PFSK-1 (cell line): Measurements from ENCODE around the gene FBXO38. TPM values are rescaled to one million over a fixed set of nuclear protein-coding genes. Genes with fewer than 3 reads are reported as not detected.

ENCODE experiments used
- FOXP2 ChIP-seq: optimal IDR thresholded peaks from 2 replicates; pipeline ENCODE3; 2011; ENCODE audit warnings: borderline replicate concordance, control low read depth, inconsistent platforms; ENCODE audit not compliant: insufficient read depth; ENCODE audit errors: extremely low read length, extremely low read depth
- POLR2AphosphoS5 ChIP-seq: IDR thresholded peaks from 2 replicates; pipeline ENCODE4 v1.6.1; 2012; ENCODE audit warnings: low read depth, mild to moderate bottlenecking, control low read depth, low read length, moderate library complexity
- REST ChIP-seq, 2 experiments: IDR thresholded peaks; 2 replicates each; pipeline versions ENCODE4 v1.6.1 to v1.8.0; 2011 to 2012; ENCODE audit warnings: low read depth in 2 of 2, low read length in 2 of 2, control low read depth in 1 of 2, inconsistent platforms in 1 of 2, mild to moderate bottlenecking in 1 of 2, moderate library complexity in 1 of 2; ENCODE audit not compliant: insufficient read depth in 1 of 2
- SIN3A ChIP-seq: IDR thresholded peaks from 2 replicates; pipeline ENCODE4 v1.6.1; 2012; ENCODE audit warnings: mild to moderate bottlenecking, low read length, moderate library complexity, borderline replicate concordance; ENCODE audit not compliant: insufficient read depth
- TAF1 ChIP-seq: IDR thresholded peaks from 2 replicates; pipeline ENCODE4 v1.6.1; 2012; ENCODE audit warnings: low read length, control low read depth, borderline replicate concordance; ENCODE audit not compliant: insufficient read depth
- polyA plus RNA-seq: library from polyadenylated mRNA; unstranded; fragments of >200 nt; gene quantifications from one replicate; pipeline ENCODE4 v1.2.1, GENCODE V29; 2012; ENCODE audit warnings: low read depth, missing spikeins; ENCODE audit not compliant: insufficient read length

The FBXO38 gene
- 17.5 TPM for polyA plus RNA-seq

- TF ChIP-seq SIN3A (no peak), TAF1 (peak; percentile 56; the same call in 1 of the 2 replicates), REST (IDR thresholded peaks at IDR 0.05; ENCODE audit: insufficient read depth in 1 of 2, low read depth in 2 of 2, low read length in 2 of 2) (0 out of 4 replicates have a peak, but pooled peaks of 1 of the 2 experiments have one; percentile 44), FOXP2 (peak; percentile 90), POLR2AphosphoS5 (peak; percentile 73)
These were observed at the start of gene FBXO38 for GRCh38 chr5:148383564-148384379. FBXO38 (plus strand) TSS chr5:148383958; CDS start chr5:148394777, 10,819 bp downstream.

GRCh38 chr5:148335259-148335658 is 48.5 kb upstream of the FBXO38 start, which contains the start of gene SPINK9:
SPINK9 (plus strand) TSS chr5:148335559; CDS start chr5:148335614, 55 bp downstream.
- TF ChIP-seq REST (IDR thresholded peaks at IDR 0.05; ENCODE audit: insufficient read depth in 1 of 2, low read depth in 2 of 2, low read length in 2 of 2): no peak
- TF ChIP-seq TAF1: no peak
- TF ChIP-seq FOXP2: no peak
- no peak for TF ChIP-seq POLR2AphosphoS5
- TF ChIP-seq SIN3A: no peak

- no peak for TF ChIP-seq SIN3A
- no peak for TF ChIP-seq REST (IDR thresholded peaks at IDR 0.05; ENCODE audit: insufficient read depth in 1 of 2, low read depth in 2 of 2, low read length in 2 of 2)
- no peak for TF ChIP-seq TAF1
- TF ChIP-seq POLR2AphosphoS5: no peak
- TF ChIP-seq FOXP2: no peak
These were observed 46.9 kb upstream of the FBXO38 start for GRCh38 chr5:148336704-148337435.

GRCh38 chr5:148342371-148343045 is 41.2 kb upstream of the FBXO38 start:
- TF ChIP-seq SIN3A (no peak), TAF1 (no peak), REST (IDR thresholded peaks at IDR 0.05; ENCODE audit: insufficient read depth in 1 of 2, low read depth in 2 of 2, low read length in 2 of 2) (no peak), POLR2AphosphoS5 (no peak), FOXP2 (no peak)
